Muscle layer of colon (tissue), 2 donors: ENCODE measurements around the gene IFNGR1.

Source experiments
- H3K27ac ChIP-seq: one replicate; pipeline ENCODE4 v1.7.0; 2013; ENCODE audit warnings: low read depth, mild to moderate bottlenecking, low read length, moderate library complexity
- H3K27me3 ChIP-seq, 2 donors: one replicate each; pipeline ENCODE4 v1.7.0; 2013; ENCODE audit warnings: low read length in 2 of 2, mild to moderate bottlenecking in 2 of 2; ENCODE audit not compliant: insufficient read depth in 2 of 2, control insufficient read depth in 1 of 2
- H3K36me3 ChIP-seq: one replicate; pipeline ENCODE4 v1.7.0; 2013; ENCODE audit warnings: mild to moderate bottlenecking, low read length; ENCODE audit not compliant: insufficient read depth
- H3K4me1 ChIP-seq: one replicate; pipeline ENCODE4 v1.7.0; 2013; ENCODE audit warnings: mild to moderate bottlenecking, low read length; ENCODE audit not compliant: insufficient read depth
- H3K4me3 ChIP-seq, 2 donors: one replicate each; pipeline ENCODE4 v1.7.0; 2013; ENCODE audit warnings: low read length in 2 of 2, low read depth in 1 of 2, mild to moderate bottlenecking in 1 of 2, moderate library complexity in 1 of 2
- H3K9ac ChIP-seq: one replicate; pipeline ENCODE4 v1.7.0; 2013; ENCODE audit warnings: low read length
- H3K9me3 ChIP-seq: one replicate; pipeline ENCODE4 v1.7.0; 2013; ENCODE audit warnings: mild to moderate bottlenecking, low read length
- donor health status: abdominal sarcoma.
- donor health status: Adenocarcinoma of cecum.

IFNGR1 gene

DNA sequence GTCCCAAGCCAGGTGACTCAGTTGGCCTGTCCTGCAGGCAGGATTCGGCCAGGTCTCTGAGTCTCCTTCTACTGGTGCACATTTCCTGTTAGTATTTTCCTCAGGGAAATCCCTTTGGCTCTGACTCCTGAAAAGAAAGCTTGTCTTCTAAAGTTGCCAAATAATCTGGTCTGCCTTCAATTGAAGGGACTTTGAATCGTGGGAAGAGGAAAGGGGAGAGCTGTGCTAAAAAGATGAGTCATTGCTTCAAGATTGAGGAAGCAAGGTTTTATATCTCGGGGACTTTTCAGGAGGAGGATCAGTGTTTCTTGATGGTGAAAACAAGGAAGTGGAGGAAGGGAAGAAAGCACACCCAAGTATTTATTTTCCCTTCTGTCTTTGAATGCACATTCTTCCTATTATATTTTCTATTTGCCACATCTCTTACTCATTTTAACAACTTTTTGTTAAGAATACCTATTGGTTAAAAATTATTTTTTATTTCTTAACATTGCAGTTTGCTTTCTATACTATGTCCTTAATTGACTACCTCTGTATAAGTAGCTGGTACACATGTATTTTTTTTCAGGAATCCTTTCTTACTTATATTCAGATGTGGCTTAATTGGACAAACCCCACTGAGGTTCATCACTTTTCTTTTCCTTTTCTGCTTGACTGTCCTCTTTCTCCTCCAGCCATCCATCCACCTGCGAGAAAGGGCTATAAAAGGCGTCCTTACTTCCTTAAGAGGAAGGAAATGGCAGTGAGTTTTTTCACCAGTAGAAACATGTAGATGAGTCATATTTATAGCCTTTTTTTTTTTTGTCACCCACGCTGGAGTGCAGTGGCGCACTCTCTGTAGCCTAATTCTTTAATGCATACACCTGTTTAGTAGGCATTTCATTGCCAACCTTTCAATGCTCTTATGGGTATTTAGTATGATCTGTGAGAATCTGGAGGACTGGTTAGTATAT, 15.0 kb upstream of the IFNGR1 start:
- Histone ChIP-seq H3K9ac (no peak overlapping the region), H3K4me3 (no peak overlapping the region), H3K27me3 (no peaks in the 10 kb centered on the region), H3K4me1 (peaks cover 6% of the 10 kb centered on the region), H3K27ac (no peak overlapping the region), H3K36me3 (no peaks in the 10 kb centered on the region), H3K9me3 (no peaks in the 10 kb centered on the region)

DNA sequence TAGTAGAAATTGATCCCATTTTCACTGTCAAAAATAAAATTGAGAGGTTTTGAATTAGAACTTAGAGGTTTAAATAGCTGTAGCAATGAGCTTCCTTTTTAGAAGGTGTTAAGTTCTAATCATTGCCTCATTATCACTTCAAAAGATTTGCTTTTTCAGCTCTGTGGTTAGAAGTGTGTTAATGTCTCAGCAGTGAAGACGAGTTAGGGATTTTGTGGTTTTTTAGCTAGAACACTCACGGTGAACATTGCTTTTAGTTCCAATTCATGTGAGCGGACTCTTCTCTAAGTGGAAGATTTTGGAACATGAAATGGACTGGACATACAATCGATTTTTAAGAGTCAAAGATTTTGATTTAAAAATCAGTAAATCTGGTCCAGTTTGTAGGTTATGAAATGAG, 12.7 kb upstream of the IFNGR1 start:
- Histone ChIP-seq H3K9ac (no peak overlapping the region), H3K9me3 (no peaks in the 10 kb centered on the region), H3K4me3 (no peak overlapping the region), H3K27ac (no peak overlapping the region), H3K27me3 (no peaks in the 10 kb centered on the region), H3K36me3 (no peaks in the 10 kb centered on the region), H3K4me1 (peaks cover 6% of the 10 kb centered on the region)

DNA sequence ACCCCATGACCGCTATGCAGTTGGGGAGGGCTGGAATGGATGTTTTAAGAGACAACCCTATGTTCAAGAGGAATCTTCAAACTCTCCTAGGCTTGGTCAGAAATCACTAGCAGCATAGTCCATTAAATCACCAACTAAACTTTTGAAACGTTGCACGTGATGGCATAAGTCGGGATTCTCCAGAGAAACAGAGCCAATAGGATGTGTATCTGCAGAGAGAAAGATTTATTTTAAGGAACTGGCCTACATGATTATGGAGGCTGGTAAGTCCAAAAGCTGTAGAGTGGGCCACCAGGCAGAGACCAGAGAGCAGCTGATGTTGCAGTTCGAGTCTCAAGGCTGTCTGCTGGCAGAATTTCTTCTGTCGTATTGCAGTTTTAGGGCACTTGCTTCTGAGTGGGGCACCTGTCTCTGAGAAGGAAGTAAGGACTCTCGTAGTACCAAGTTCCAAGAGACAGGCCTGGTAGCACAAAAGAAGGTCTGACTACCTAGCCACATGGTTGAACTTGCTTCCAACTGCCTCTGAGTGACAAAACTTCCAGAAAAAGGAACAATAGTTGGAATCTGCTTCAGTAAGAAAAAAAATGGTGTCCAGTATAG, 11.9 kb upstream of the IFNGR1 start:
- Histone ChIP-seq H3K27ac (no peak overlapping the region), H3K4me3 (no peak overlapping the region)

GRCh38 chr6:137230547-137230946, 11.4 kb upstream of the IFNGR1 start:
- Histone ChIP-seq H3K4me1 (peaks cover 6% of the 10 kb centered on the region), H3K9me3 (no peaks in the 10 kb centered on the region), H3K9ac (no peak overlapping the region), H3K36me3 (no peaks in the 10 kb centered on the region), H3K27me3 (no peaks in the 10 kb centered on the region), H3K27ac (no peak overlapping the region), H3K4me3 (no peak overlapping the region)

More for the DNA sequence above, 11.9 kb upstream of the IFNGR1 start:
- peaks cover 6% of the 10 kb centered on the region for H3K4me1 ChIP-seq
- no peaks in the 10 kb centered on the region for H3K27me3 ChIP-seq
- no peaks in the 10 kb centered on the region for H3K36me3 ChIP-seq
- no peak overlapping the region for H3K9ac ChIP-seq
- H3K9me3 ChIP-seq = no peaks in the 10 kb centered on the region

- Histone ChIP-seq H3K36me3 (no peaks in the 10 kb centered on the region), H3K4me1 (peaks cover 6% of the 10 kb centered on the region), H3K27me3 (no peaks in the 10 kb centered on the region), H3K9me3 (no peaks in the 10 kb centered on the region), H3K27ac (no peak overlapping the region), H3K9ac (no peak overlapping the region), H3K4me3 (no peak overlapping the region)
Observed at GRCh38 chr6:137229075-137229759, 10.0 kb upstream of the IFNGR1 start.

DNA sequence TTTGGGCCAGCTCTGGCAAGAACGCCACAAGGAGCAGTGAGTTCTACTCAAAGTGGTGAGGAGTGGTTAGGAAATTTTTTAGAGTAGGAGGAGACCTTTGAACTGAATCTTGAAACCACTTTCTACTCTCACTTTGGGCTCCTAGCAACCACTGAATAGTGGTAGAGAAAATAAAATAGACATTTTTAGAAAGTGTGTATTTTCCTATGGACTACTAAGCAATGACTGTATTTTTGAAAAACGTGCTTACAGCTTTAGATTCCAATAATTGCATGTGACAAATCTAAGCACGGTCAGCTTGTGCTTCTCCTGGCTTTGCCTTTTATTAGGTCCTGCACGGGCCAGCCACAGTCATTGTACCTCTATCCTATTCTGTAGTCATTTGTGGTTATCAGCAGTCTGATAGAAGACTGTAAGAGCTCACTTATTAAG, 8.7 kb upstream of the IFNGR1 start:
- no peaks in the 10 kb centered on the region for H3K27me3 ChIP-seq
- no peak overlapping the region for H3K9ac ChIP-seq
- no peaks in the 10 kb centered on the region for H3K9me3 ChIP-seq
- no peak overlapping the region for H3K27ac ChIP-seq
- H3K4me3 ChIP-seq = no peak overlapping the region
- no peaks in the 10 kb centered on the region for H3K4me1 ChIP-seq
- no peaks in the 10 kb centered on the region for H3K36me3 ChIP-seq

GRCh38 chr6:137226697-137227096, 7.5 kb upstream of the IFNGR1 start:
- Histone ChIP-seq H3K4me1 (no peaks in the 10 kb centered on the region), H3K9ac (no peak overlapping the region), H3K4me3 (no peak overlapping the region), H3K36me3 (no peaks in the 10 kb centered on the region), H3K27ac (no peak overlapping the region), H3K9me3 (no peaks in the 10 kb centered on the region), H3K27me3 (no peaks in the 10 kb centered on the region)

DNA sequence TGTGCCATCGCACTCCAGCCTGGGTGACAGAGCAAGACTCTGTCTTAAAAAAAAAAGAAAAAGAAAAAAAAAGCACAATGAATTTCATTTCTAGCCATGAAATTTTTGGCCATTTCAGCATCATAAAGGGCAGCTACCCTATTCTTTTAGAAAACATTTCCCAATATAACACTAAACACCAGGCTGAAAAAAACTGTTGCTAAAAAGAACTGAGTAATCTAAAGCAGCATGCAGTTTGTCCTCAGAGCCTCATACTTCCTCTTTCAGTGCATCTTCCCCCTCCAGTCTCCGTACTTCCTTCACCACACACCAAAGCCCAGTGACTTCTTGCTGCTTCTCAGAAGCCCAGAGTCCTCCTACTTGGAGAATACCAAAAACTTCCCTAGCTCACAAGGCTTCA, 5.6 kb upstream of the IFNGR1 start:
- Histone ChIP-seq H3K9ac (no peak overlapping the region), H3K4me3 (no peak overlapping the region), H3K27ac (no peak overlapping the region), H3K27me3 (no peaks in the 10 kb centered on the region), H3K9me3 (no peaks in the 10 kb centered on the region), H3K4me1 (peaks cover 6% of the 10 kb centered on the region), H3K36me3 (no peaks in the 10 kb centered on the region)

DNA sequence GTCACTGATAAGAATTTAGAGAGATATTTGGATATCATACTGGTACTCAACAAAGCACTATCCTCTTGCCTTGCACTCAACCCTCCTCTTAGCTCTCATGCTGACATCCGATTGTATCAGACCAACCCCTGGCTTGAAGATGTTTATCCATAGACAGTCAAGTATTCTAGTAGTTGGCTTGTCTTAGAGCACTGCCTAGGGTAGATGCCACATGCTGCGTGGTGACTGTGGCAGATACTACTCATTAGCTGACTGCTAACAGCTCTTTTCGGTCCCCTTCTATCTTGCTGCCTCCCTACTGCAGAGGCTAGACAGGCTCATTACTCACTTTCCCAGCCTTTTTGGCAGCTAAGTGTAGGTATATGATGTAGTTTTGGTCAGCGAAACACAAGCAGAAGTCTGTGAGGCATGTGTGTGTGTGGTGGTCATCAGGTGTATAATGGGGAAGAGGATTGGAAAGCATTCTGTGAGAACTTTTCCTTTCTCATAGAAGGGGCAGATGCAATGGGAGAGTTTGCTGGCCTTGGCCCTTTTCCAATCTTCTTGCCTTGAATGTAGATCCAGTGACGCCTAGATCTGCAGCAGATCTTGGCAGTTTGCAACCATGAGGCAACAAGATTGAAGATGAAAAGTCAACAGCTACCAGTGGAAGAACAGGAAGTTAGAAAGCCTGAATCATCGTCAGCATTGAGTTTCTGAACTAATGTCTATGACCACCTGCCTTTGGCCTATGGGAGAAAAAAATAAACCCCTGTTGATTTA, 4.4 kb upstream of the IFNGR1 start:
- no peak overlapping the region for H3K27ac ChIP-seq
- no peaks in the 10 kb centered on the region for H3K36me3 ChIP-seq
- no peak overlapping the region for H3K4me3 ChIP-seq
- no peaks in the 10 kb centered on the region for H3K9me3 ChIP-seq
- peaks cover 10% of the 10 kb centered on the region for H3K4me1 ChIP-seq
- no peak overlapping the region for H3K9ac ChIP-seq
- no peaks in the 10 kb centered on the region for H3K27me3 ChIP-seq

GRCh38 chr6:137222381-137222780, 3.2 kb upstream of the IFNGR1 start:
- H3K27ac ChIP-seq = no peak overlapping the region
- H3K27me3 ChIP-seq = no peaks in the 10 kb centered on the region
- no peak overlapping the region for H3K9ac ChIP-seq
- H3K4me3 ChIP-seq = no peak overlapping the region
- H3K9me3 ChIP-seq = no peaks in the 10 kb centered on the region
- H3K4me1 ChIP-seq = peaks cover 17% of the 10 kb centered on the region
- no peaks in the 10 kb centered on the region for H3K36me3 ChIP-seq
